Neutrophil (primary cell): Measurements from ENCODE around the gene MCTP2.

Source experiments
- H3K27ac ChIP-seq: fragments of 200-600 bp; sonication (generic); 2 replicates; pipeline ENCODE4 v1.5.1; 2016; ENCODE audit warnings: mild to moderate bottlenecking, moderate library complexity
- H3K27me3 ChIP-seq: fragments of 200-600 bp; sonication (generic); 2 replicates; pipeline ENCODE4 v1.6.0; 2016; ENCODE audit warnings: mild to moderate bottlenecking
- H3K36me3 ChIP-seq: fragments of 200-600 bp; sonication (generic); 2 replicates; pipeline ENCODE4 v1.5.1; 2017
- H3K4me1 ChIP-seq, 2 experiments: fragments of 200-600 bp in 1 of 2; sonication (generic) in 1 of 2; 1 replicate in 1 of 2; 2 replicates in 1 of 2; pipeline versions ENCODE4 v1.5.1 to v1.6.1; 2013 to 2016; ENCODE audit warnings: low read depth in 1 of 2, low read length in 1 of 2, mild to moderate bottlenecking in 1 of 2, moderate library complexity in 1 of 2; ENCODE audit not compliant: control insufficient read depth in 1 of 2, insufficient read depth in 1 of 2
- H3K4me3 ChIP-seq, 2 experiments: fragments of 200-600 bp in 1 of 2; sonication (generic) in 1 of 2; 1 replicate in 1 of 2; 2 replicates in 1 of 2; pipeline ENCODE4 v1.5.1; 2013 to 2016; ENCODE audit warnings: low read depth in 1 of 2, low read length in 1 of 2, mild to moderate bottlenecking in 1 of 2, moderate library complexity in 1 of 2
- H3K9me3 ChIP-seq: fragments of 200-600 bp; sonication (generic); 2 replicates; pipeline ENCODE4 v1.5.1; 2016
- TF ChIP-seq, protein P1 (sequence below): fragments of 200-600 bp; sonication (generic); IDR thresholded peaks from 2 replicates; pipeline ENCODE4 v1.5.1; 2016; ENCODE audit warnings: antibody characterized with exemption

The MCTP2 gene

DNA sequence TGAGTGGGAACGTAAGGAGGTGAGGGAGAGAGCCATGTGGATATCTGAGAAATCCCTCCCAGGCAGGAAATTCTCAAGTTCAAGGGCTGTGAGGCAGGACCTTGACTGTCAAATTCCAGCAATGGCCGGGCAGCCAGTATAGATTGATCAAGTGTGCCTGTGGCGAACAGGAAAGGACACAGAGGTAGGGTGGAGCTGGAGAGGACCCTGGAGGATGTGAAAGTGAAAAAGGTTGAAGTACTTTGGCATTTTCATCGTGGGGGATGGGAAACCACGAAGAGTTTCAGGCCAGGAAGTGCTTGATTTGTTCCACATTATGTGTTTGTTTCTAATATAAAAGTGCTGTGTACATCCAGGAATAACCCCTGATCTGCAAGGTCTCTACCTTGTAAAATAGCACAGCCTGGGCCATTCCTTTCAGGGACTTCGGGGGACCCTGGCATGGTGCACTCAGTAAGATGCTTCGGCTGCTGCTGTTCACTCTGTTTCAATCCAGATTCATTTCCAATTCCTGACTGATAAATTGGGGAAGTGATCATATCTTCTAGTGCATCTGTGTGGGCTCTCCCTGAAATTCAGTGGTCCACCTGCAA, 156.6 kb downstream of the MCTP2 start:
- no peaks in the 10 kb centered on the region for H3K9me3 ChIP-seq
- H3K27me3 ChIP-seq = no peaks in the 10 kb centered on the region
- peak overlapping the region; percentile 44 for H3K27ac ChIP-seq
- H3K36me3 ChIP-seq = peaks cover 89% of the 10 kb centered on the region
- TF ChIP-seq, protein P1, sequence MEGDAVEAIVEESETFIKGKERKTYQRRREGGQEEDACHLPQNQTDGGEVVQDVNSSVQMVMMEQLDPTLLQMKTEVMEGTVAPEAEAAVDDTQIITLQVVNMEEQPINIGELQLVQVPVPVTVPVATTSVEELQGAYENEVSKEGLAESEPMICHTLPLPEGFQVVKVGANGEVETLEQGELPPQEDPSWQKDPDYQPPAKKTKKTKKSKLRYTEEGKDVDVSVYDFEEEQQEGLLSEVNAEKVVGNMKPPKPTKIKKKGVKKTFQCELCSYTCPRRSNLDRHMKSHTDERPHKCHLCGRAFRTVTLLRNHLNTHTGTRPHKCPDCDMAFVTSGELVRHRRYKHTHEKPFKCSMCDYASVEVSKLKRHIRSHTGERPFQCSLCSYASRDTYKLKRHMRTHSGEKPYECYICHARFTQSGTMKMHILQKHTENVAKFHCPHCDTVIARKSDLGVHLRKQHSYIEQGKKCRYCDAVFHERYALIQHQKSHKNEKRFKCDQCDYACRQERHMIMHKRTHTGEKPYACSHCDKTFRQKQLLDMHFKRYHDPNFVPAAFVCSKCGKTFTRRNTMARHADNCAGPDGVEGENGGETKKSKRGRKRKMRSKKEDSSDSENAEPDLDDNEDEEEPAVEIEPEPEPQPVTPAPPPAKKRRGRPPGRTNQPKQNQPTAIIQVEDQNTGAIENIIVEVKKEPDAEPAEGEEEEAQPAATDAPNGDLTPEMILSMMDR = no peak
- no peaks in the 10 kb centered on the region for H3K4me1 ChIP-seq
- H3K4me3 ChIP-seq = no peak overlapping the region

DNA sequence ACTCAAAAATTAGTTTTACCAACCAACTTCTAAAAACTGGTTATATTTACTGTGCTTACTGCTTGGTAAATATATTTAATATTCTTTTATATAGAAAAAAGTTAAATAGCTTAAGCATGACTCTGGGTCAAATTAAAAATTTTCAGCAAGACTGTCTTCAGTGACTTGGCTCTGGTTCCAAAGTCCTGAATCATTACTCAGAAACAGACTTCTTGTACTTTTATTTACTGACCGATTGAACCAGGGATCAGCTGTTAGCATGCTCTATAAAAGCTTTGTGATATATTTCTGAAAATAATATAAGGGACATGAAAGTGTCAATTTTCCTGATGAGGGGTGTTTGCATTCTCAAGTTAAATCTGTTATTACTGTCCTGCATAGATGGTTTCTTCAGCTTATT, 164.3 kb downstream of the MCTP2 start:
- Histone ChIP-seq H3K4me1 (no peaks in the 10 kb centered on the region), H3K27me3 (no peaks in the 10 kb centered on the region), H3K9me3 (no peaks in the 10 kb centered on the region), H3K4me3 (no peak overlapping the region), H3K36me3 (peaks cover 72% of the 10 kb centered on the region), H3K27ac (no peak overlapping the region)
- TF ChIP-seq, protein P1 = no peak

DNA sequence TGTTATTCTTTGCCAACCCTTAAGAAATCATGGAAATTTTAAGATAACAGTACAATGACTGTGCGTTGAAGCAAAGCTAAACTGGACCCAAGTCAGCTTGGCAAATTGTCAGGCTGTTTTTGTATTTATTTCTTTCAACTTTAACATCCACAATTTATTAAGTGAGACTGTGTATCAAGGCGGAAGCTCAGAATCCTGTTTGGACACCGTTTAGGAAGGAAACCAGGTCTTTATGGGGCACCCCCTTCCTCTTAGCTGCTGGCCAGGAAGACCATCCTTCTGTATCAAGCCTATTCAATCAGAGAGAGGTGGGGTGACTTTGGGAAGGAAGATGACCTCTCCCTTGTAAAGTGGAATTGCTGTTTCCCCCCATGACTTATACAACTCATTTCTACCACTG, 166.0 kb downstream of the MCTP2 start:
- Histone ChIP-seq H3K9me3 (no peaks in the 10 kb centered on the region), H3K4me3 (no peak overlapping the region), H3K27me3 (no peaks in the 10 kb centered on the region), H3K36me3 (peaks cover 72% of the 10 kb centered on the region), H3K27ac (no peak overlapping the region), H3K4me1 (no peaks in the 10 kb centered on the region)
- TF ChIP-seq, protein P1 = no peak

DNA sequence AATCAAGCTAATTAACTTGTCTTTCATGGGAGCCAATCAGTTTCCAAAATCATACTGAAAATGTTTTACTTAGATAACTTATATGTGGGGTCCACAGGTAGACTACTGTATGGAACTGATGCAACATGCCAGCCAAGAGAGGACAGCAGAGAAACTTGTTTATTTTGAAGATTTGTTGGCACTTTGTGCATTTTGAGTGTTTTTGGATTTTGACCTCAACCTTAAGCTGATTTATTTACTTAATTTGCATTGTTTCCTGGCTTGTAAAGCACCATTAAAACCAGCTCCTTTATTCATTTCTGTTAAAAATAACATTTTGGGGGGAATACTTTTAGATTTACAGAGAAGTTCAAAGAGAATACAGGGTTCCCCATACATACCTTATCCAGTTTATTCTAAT, 166.6 kb downstream of the MCTP2 start:
- Histone ChIP-seq H3K27me3 (no peaks in the 10 kb centered on the region), H3K36me3 (peaks cover 75% of the 10 kb centered on the region), H3K27ac (no peak overlapping the region), H3K9me3 (no peaks in the 10 kb centered on the region), H3K4me1 (no peaks in the 10 kb centered on the region), H3K4me3 (no peak overlapping the region)
- TF ChIP-seq, protein P1 = no peak

DNA sequence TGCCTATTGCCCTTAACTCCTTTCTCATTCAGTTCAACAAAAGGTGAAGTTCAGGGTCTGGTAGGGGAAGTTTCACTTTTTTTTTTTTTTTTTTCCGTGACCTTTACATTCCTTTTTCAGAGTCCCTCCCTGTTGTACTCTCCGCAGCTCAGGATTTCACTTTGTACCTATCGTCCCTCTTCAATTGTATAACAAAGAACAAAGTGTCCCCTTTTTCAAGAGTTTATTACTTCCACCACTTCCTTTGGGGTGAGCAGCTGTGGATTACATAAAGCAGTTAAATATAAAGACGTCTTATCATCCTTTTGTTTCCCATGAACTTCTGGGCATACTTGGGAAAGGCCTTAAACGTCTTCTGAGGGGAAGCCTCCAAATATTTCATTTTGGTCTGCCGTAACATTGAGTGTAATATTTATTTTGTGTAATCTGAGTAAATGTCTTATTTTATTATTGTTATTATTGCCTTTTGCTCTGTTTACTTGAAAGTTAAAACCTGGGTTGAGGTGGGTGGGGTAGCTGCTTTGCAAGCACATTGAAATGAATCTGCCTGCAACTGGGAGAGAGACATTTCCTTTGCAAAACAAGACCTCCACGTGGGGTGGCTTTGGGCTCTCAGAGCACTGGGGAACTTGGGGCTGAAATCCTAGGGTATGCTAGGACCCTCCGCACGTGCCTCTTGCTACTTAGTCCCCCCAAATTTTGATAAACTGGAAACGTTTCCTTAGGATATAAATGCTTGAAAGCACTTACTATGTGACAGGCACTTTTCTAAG, 169.4 kb downstream of the MCTP2 start:
- no peaks in the 10 kb centered on the region for H3K9me3 ChIP-seq
- H3K4me3 ChIP-seq = no peak overlapping the region
- no peaks in the 10 kb centered on the region for H3K27me3 ChIP-seq
- no peak overlapping the region for H3K27ac ChIP-seq
- no peaks in the 10 kb centered on the region for H3K4me1 ChIP-seq
- TF ChIP-seq, protein P1 = no peak
- peaks cover 82% of the 10 kb centered on the region for H3K36me3 ChIP-seq
